ENCODE measurements around the gene CASZ1. TPM values are rescaled to one million over a fixed set of nuclear protein-coding genes. Genes with fewer than 3 reads are reported as not detected.

Gene CASZ1
- total RNA-seq, 1 experiment from 2014 or later = 11.7 TPM

GRCh38 chr1:10720635-10721034 lies 75.8 kb downstream of the CASZ1 start:
- H3K4me3 Mint-ChIP-seq = no peak overlapping the region
- ChIA-PET CTCF (no interaction called here), POLR2A (no interaction called here)
- DNase-seq (ENCODE audit: low spot score) (no peak), ATAC-seq (no peak)
- H3K36me3 Mint-ChIP-seq = no peaks in the 10 kb centered on the region
- no peak for TF ChIP-seq CREM (CRISPR knock-in tag; IDR thresholded peaks at IDR 0.05)
- no peak for TF ChIP-seq FOXJ3 (CRISPR knock-in tag; IDR thresholded peaks at IDR 0.05; ENCODE audit: borderline replicate concordance)
- no peak for TF ChIP-seq SMAD4 (CRISPR knock-in tag; IDR thresholded peaks at IDR 0.05)
- TF ChIP-seq NFYB (CRISPR knock-in tag; conservative IDR thresholded peaks at IDR 0.05; ENCODE audit: low read depth) = no peak
- no peak for TF ChIP-seq ATF6 (CRISPR knock-in tag; IDR thresholded peaks at IDR 0.05)
- no peak for TF ChIP-seq NFE2L1 (CRISPR knock-in tag; IDR thresholded peaks at IDR 0.05)
- TF ChIP-seq FOXP1 (CRISPR knock-in tag; IDR thresholded peaks at IDR 0.05; ENCODE audit: borderline replicate concordance) = no peak
- no peak for TF ChIP-seq OVOL2 (CRISPR knock-in tag; IDR thresholded peaks at IDR 0.05; ENCODE audit: borderline replicate concordance)
- no peak for TF ChIP-seq HMGA2 (CRISPR knock-in tag; IDR thresholded peaks at IDR 0.05)
- no peak for TF ChIP-seq GRHL2 (CRISPR knock-in tag; IDR thresholded peaks at IDR 0.05; ENCODE audit: insufficient replicate concordance, severe bottlenecking)
- no peak for TF ChIP-seq ZNF263 (CRISPR knock-in tag; IDR thresholded peaks at IDR 0.05; ENCODE audit: low read depth)
- TF ChIP-seq PRRX2 (CRISPR knock-in tag; IDR thresholded peaks at IDR 0.05) = no peak
- no peak for TF ChIP-seq ZMAT4 (CRISPR knock-in tag; IDR thresholded peaks at IDR 0.05)
- no peak for TF ChIP-seq RORB (CRISPR knock-in tag; IDR thresholded peaks at IDR 0.05)
- H3K27ac Mint-ChIP-seq = no peak overlapping the region
- H3K27me3 Mint-ChIP-seq (ENCODE audit: low read depth) = no peaks in the 10 kb centered on the region
- H3K9me3 Mint-ChIP-seq = no peaks in the 10 kb centered on the region
- peaks cover 29% of the 10 kb centered on the region for H3K4me1 Mint-ChIP-seq

GRCh38 chr1:10718083-10718415 lies 78.4 kb downstream of the CASZ1 start:
- no peaks in the 10 kb centered on the region for H3K36me3 Mint-ChIP-seq
- H3K4me1 Mint-ChIP-seq = peaks cover 37% of the 10 kb centered on the region
- ChIA-PET CTCF (no interaction called here), POLR2A (no interaction called here)
- H3K4me3 Mint-ChIP-seq = no peak overlapping the region
- no peak overlapping the region for H3K27ac Mint-ChIP-seq
- no peaks in the 10 kb centered on the region for H3K27me3 Mint-ChIP-seq (ENCODE audit: low read depth)
- DNase-seq (ENCODE audit: low spot score) (no peak), ATAC-seq (no peak)
- H3K9me3 Mint-ChIP-seq = no peaks in the 10 kb centered on the region
- TF ChIP-seq ELF4 (CRISPR knock-in tag; IDR thresholded peaks at IDR 0.05; ENCODE audit: low read depth) (no peak), ZNF121 (CRISPR knock-in tag; IDR thresholded peaks at IDR 0.05) (no peak), E2F1 (CRISPR knock-in tag; IDR thresholded peaks at IDR 0.05) (no peak), ZNF281 (CRISPR knock-in tag; IDR thresholded peaks at IDR 0.05) (no peak), TP53 (CRISPR knock-in tag; IDR thresholded peaks at IDR 0.05) (no peak), TEAD1 (CRISPR knock-in tag; IDR thresholded peaks at IDR 0.05) (no peak), AR (CRISPR knock-in tag; IDR thresholded peaks at IDR 0.05) (no peak), FOXK1 (CRISPR knock-in tag; IDR thresholded peaks at IDR 0.05) (no peak), CREM (CRISPR knock-in tag; IDR thresholded peaks at IDR 0.05) (no peak), ZBTB21 (CRISPR knock-in tag; IDR thresholded peaks at IDR 0.05; ENCODE audit: borderline replicate concordance) (no peak), ZNF512 (CRISPR knock-in tag; IDR thresholded peaks at IDR 0.05; ENCODE audit: borderline replicate concordance) (no peak), ZSCAN18 (CRISPR knock-in tag; IDR thresholded peaks at IDR 0.05) (no peak)

Measured in WTC11 (cell line).